PFSK-1 (cell line): ENCODE measurements around the gene MOGAT3.

Experiments used
- FOXP2 ChIP-seq: optimal IDR thresholded peaks from 2 replicates; pipeline ENCODE3; 2011; ENCODE audit warnings: borderline replicate concordance, control low read depth, inconsistent platforms; ENCODE audit not compliant: insufficient read depth; ENCODE audit errors: extremely low read length, extremely low read depth
- POLR2AphosphoS5 ChIP-seq: IDR thresholded peaks from 2 replicates; pipeline ENCODE4 v1.6.1; 2012; ENCODE audit warnings: low read depth, mild to moderate bottlenecking, control low read depth, low read length, moderate library complexity
- REST ChIP-seq, 2 experiments: IDR thresholded peaks; 2 replicates each; pipeline versions ENCODE4 v1.6.1 to v1.8.0; 2011 to 2012; ENCODE audit warnings: low read depth in 2 of 2, low read length in 2 of 2, control low read depth in 1 of 2, inconsistent platforms in 1 of 2, mild to moderate bottlenecking in 1 of 2, moderate library complexity in 1 of 2; ENCODE audit not compliant: insufficient read depth in 1 of 2
- SIN3A ChIP-seq: IDR thresholded peaks from 2 replicates; pipeline ENCODE4 v1.6.1; 2012; ENCODE audit warnings: mild to moderate bottlenecking, low read length, moderate library complexity, borderline replicate concordance; ENCODE audit not compliant: insufficient read depth
- TAF1 ChIP-seq: IDR thresholded peaks from 2 replicates; pipeline ENCODE4 v1.6.1; 2012; ENCODE audit warnings: low read length, control low read depth, borderline replicate concordance; ENCODE audit not compliant: insufficient read depth

Gene MOGAT3

GRCh38 chr7:101179713-101180112 is 21.1 kb downstream of the MOGAT3 start:
- TF ChIP-seq POLR2AphosphoS5 (no peak), SIN3A (no peak), FOXP2 (no peak), REST (IDR thresholded peaks at IDR 0.05; ENCODE audit: insufficient read depth in 1 of 2, low read depth in 2 of 2, low read length in 2 of 2) (no peak), TAF1 (no peak)

DNA sequence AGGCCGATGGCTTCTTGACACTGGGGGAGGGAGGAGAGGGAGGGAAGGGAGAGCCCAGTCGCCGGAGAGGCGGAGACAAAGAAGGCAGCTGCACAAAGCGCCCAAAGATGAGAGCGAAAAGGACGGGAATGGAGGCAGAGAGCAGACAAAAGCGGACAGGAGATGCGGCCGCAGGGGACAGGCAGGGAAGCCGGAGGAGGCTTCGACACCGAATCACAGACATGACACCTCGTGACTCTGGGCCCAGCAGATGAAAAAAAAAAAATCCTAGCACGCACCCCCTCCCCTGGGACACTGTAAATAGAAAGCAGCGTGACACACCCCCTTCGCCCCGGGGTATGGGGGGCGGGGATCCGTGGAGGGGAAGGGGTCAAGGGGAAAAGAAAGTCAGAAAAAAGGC is 21.7 kb downstream of the MOGAT3 start:
- no peak for TF ChIP-seq REST (IDR thresholded peaks at IDR 0.05; ENCODE audit: insufficient read depth in 1 of 2, low read depth in 2 of 2, low read length in 2 of 2)

- no peak for TF ChIP-seq TAF1
- no peak for TF ChIP-seq FOXP2
- TF ChIP-seq SIN3A: no peak
- TF ChIP-seq POLR2AphosphoS5: no peak
- no peak for TF ChIP-seq REST (IDR thresholded peaks at IDR 0.05; ENCODE audit: insufficient read depth in 1 of 2, low read depth in 2 of 2, low read length in 2 of 2)
Measured at GRCh38 chr7:101177644-101178043, 23.2 kb downstream of the MOGAT3 start.

DNA sequence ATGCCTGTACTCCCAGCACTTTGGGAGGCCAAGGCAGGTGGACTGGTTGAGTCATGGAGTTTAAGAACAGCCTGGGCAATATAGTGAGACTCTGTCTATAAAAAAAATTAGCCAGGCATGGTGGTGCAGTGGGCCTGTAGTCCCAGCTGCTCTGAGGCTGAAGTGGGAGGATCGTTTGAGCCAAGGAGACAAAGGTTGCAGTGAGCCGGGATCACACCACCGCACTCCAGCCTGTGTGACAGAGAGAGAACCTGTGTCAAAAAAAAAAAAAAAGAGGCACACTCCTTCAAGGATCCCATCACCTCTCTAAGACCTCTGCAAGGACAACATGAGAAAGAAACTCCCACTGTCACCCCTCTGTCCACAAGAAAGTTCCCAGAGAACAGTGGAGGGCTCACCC is 25.2 kb downstream of the MOGAT3 start:
- TF ChIP-seq TAF1: no peak
- no peak for TF ChIP-seq FOXP2
- TF ChIP-seq POLR2AphosphoS5: no peak
- TF ChIP-seq REST (IDR thresholded peaks at IDR 0.05; ENCODE audit: insufficient read depth in 1 of 2, low read depth in 2 of 2, low read length in 2 of 2): no peak
- TF ChIP-seq SIN3A: no peak

GRCh38 chr7:101174322-101174854 is 26.4 kb downstream of the MOGAT3 start:
- TF ChIP-seq TAF1 (no peak), REST (IDR thresholded peaks at IDR 0.05; ENCODE audit: insufficient read depth in 1 of 2, low read depth in 2 of 2, low read length in 2 of 2) (no peak), FOXP2 (no peak), POLR2AphosphoS5 (no peak), SIN3A (no peak)
